GM15510 (cell line): Measurements from ENCODE around the gene ADAT3.

Source experiments
- POLR2A ChIP-seq: IDR thresholded peaks from 3 replicates; pipeline ENCODE4 v1.6.1; 2011; ENCODE audit warnings: borderline replicate concordance; ENCODE audit not compliant: insufficient read length; ENCODE audit errors: extremely low read depth

ADAT3 gene

DNA sequence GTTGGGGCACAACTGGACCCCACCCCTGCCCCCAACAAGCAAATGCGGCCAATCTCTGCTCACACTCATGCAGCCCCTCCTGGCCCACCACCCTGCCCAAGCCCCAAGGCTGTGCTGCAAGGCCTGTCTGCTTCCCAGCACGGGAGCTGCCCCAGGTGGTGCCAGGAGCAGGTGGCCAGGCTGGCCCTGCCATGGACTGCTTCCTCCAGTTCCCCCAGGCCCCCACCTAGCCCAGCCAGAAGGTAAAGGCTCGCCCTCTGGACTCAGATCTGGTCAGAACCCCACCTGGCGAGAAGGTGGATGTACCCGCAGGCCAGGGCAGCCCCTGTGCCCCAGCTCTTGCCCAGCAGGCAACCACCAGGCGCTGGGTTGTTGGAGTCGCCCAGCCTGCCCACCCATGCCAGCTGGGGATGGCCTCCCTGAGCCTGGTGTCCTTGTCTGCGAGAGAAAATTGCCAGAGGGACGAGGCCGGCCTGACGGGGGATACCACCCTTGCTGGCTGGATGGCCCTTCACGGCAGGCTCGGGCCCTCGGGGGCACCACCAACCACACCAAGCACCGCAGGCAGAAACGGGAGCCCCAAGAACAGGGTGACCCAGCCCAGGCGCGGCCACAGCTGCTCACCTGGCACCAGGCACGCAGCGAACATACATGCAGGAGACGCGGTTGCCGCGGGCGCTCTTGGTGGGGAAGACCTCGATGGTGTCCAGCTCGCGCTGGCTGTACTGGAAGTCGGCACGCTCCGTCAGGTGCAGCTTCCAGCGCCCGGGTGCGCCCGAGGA, 24.4 kb upstream of the ADAT3 start:
- no peak for TF ChIP-seq POLR2A

DNA sequence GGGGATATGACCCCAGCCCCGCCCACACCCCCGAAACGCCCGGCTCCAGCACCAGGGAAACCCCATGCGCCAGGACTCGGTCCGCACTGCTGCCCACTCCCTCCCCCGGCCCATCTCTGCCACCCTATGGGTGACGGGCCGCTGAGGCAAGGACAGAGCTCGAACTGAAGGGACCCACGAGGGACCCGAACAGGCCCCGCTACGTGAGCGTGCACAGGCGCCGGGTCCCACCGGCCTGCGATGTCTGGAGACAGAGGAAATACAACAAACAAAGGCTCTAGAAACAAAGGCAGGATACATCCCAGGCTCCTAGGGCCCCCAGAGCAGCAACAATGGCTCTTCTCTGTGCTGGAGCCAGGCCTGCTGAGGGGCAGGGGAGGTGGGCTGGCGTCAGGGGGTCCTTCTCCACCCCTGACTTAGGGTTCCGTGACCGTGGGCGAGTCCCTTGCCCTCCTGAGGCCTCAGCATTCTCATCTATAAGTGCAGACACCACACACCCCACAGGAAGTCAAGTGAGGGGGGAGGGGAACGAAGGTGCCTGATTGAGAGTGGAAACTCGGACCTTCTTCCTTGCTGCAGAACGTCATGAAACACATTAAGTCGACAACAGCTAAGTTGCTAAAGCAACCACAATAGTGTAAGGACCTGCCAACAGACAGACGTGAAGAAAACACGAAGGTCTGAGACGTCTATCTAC, 23.0 kb upstream of the ADAT3 start:
- no peak for TF ChIP-seq POLR2A

DNA sequence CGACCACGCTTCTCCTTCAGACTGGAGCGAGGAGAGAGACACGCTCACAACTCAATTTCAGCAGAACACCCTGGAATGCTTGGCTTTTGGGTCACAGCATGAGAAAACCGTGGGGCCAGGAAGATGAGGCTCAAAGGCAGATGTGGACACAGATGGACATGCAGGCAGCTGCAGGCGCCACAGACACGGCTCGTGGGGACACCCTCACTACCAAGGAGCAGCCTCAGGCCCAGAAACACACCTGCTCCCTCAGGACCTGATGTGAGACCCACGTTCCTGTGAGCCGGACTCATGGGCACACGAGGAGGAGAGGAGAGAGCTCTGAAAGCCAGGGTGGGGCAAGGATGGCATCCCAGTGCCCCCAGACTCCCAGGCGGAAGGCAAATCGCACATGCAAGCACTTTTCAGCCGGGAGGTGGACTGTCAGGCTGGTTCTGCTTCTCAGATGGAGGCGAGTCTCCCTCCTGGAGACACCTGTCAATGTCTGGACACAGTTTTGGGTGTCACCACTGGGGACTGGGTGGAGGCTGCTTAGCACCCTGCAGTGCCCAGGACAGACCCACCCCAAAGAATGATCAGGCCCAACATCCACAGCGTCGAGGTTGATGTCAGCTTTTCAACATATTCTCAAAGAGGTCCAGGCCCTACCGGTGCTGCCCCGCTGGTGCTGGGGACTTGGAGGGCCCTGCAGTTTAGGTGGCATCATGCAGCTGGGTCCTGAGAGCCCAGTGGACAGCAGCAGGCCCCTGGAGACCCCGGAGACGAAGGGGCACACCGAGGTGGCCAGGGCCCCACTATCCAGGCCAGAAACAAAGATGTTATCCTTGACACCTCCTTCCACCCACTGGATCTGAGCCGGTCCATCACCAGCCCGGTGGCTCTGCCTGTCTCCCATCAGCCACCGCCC, 22.2 kb upstream of the ADAT3 start:
- TF ChIP-seq POLR2A = no peak

DNA sequence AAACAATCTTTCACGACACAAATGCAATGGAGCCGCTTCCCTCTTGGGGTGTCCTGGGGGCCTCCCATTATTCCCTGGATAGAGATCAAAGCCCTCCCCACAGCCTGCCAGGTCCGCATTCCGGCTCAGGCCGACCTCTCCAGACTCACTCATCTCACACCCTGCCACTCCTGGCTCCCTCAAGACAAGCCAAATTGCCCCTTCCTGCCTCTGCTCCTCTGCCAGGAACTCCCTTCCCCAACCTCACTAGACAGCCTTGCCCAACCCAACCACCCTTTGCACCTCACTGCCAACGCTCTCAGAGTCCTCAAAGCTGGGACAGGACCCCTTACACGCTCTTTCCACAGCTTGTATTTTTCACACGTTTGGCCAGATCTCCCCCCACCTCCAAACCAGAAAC, 21.4 kb upstream of the ADAT3 start:
- TF ChIP-seq POLR2A = no peak

DNA sequence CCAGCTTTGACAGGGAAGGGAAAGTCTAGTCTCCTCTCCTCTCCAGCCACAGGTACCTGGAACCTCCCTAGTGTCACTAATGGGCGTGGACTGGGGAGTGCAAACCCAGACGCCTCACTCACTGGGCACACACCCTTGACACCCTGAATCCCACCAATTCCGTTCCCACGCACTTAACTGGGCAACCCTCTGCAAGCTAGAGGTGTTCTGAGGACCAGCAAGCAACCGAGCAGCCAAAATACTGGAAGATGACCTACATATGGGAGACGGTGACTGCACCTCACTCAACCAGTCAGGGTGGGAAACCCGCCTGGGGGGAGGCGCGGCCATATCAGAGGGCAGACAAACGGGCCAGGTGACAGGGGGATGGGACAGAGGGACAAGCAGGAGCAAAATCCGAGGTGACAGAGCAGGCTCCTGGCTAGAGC, 20.9 kb upstream of the ADAT3 start:
- no peak for TF ChIP-seq POLR2A

DNA sequence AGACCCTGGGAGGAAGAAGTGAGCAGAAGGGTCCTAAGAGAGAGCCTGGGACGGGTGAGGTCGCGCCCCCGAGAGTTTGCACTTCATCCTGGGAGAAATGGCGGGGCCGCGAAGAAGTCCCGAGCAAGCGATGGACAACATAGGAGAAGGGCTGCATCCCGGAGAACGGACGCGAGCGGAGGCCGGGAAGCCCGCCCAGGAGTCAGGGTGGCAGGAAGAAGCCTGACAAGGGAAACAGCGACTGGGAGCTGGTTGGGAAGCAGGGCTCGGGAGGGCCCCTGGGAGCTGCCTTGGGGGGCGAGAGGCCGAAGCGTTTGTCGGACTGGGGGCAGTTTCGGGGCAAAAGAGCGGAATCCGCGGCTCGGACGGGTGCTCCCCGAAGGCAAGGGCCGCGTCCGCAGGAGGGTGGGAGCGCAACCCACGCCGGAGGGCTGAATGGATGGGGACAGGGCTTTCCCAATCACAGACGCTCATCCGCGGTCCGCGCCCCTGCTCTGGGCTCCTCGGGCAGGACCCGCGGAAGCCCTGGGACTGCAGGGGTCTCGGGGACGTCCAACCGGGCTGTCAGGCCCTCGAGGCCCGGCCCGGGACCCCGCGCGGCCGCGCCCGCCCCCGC, 20.4 kb upstream of the ADAT3 start:
- no peak for TF ChIP-seq POLR2A

DNA sequence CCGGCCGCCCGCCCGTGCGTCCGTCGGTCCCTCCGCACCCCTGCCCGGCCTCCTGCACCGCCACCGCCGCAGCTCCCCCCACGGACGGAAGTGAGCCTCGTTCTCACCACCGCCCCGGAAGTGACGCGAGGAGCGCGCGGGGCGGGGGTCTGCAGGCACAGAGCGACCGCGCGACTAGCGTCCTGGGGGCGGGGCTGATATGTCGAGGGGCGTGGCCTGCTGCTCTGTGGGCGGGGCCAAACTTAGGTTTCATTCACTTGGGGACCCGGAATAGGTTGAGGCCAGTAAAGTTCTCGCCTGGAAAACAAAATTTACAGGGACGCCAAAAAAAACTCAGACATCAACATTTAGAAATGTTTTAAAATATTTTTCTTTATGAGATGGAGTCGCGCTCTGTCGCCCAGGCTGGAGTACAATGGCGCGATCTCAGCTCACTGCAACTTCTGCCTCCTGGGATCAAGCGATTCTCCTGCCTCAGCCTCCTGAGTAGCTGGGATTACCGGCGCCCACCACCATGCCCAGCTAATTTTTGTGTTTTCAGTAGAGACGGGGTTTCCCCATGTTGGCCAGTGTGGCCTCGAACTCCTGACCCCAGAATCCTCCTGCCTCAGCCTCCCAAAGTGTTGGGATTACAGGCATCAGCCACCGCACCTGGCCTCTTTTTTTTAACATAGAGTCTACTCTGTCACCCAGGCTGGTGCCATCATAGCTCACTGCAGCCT, 19.6 kb upstream of the ADAT3 start, which contains the start of gene ABHD17A:
Gene ABHD17A (minus strand): TSS at position 99 of the 722 bp plus-strand sequence. CDS start 3,930 bp downstream, outside the sequence.
- TF ChIP-seq POLR2A = peak; percentile 62

DNA sequence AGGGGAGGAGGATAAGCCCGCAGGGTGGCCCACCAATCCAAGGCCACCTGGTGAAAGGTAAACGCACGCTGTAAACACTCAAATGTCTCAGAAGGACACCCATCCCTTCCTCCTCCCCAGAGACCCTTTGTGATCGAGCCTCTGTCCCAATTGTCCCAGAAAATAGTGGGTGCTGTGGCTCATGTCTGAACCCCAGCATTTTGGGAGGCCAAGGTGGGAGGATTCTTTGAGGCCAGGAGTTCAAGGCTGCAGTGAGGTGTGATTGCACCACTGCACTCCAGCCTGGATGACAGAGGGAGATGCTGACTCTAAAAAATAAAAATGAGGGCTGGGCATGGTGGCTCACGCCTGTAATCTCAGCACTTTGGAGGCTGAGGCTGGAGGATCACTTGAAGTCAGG, 16.8 kb upstream of the ADAT3 start:
- no peak for TF ChIP-seq POLR2A

DNA sequence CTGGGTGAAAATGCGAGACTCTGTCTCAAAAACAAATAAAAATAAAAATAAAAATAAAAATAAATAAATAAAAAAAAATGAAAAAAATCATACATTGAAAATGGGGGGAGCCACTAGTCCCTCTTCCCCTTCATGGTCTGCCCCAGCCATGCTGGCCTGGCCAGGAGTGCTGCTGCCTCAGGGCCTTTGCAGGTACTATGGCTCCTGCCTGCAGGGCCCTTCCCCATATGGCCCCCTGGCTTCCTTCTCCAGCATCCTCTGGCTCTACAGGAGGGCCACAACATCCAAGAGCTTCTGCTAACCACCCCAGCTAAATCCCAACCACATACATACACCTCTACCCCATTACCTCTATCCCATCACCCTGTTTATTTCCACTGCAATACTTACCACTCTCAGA, 15.3 kb upstream of the ADAT3 start:
- no peak for TF ChIP-seq POLR2A

DNA sequence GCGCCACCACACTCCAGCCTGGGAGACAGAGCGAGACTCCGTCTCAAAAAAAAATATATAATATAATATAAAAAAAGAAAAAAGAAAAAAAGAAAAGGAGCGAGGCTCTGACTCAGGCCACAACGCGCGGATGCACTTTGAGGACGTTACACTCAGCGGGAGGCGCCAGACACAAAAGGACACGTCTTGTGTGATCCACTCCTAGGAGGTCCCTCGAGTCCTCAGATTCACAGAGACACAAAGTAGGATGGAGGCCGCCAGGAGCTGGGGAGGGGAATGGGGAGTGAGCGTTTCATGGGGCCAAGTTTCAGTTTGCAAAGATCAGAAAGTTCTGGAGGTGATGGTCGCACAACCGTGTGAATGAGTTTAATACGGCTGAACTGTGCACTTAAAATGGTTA, 11.4 kb upstream of the ADAT3 start:
- TF ChIP-seq POLR2A = no peak

DNA sequence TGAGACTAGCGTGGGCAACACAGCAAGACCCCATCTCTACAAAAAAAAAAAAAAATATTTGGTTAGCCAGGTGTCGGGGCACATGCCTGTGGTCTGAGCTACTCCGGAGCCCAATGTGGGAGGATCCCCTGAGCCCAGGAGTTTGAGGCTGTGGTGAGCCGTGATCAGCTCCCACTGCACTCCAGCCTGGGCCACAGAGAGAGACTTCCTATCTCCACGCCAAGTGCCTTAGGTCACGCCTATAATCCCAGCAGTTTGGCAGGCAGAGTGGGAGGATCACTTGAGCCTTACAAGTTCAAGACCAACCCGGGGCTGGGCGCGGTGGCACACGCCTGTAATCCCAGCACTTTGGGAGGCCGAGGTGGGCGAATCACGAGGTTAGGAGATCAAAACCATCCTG, 8.7 kb upstream of the ADAT3 start:
- no peak for TF ChIP-seq POLR2A

DNA sequence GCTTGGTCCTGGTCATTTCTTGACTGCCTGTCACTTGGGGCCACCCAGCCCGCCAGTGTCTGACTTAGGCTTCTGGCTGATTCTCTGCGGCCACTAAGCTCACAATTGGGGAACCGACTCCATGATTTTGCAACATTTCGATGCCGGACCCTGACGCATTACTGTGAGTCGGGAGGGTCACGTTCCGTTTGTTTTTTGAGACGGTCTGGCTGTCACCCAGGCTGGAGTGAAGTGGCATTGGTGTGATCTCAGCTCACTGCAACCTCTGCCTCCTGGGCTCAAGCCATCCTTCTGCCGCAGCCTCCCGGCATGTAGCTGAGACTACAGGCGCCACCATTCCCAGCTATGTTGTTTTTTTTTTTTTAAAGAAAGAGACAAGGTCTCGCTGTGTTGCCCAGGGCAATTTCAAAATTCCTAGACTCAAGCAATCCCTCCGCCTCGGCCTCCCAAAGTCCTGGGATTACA, 3.2 kb upstream of the ADAT3 start:
- no peak for TF ChIP-seq POLR2A

DNA sequence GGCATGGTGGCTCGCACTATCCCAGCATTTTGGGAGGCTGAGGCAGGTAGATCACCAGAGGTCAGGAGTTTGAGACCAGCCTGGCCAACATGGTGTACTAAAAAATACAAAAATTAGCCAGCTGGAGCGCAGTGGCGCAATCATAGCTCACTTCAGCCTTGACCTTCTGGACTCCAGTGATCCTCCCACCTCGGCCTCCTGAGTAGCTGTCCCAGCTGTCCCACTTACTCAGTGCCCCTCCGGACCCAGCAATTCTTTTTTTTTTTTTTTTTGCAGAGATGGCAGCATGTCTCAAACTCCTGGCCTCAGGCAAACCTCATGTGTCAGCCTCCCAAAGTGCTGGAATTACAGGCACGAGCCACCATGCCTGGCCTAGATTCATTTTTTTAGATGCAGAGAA, 2.3 kb upstream of the ADAT3 start:
- TF ChIP-seq POLR2A = no peak

DNA sequence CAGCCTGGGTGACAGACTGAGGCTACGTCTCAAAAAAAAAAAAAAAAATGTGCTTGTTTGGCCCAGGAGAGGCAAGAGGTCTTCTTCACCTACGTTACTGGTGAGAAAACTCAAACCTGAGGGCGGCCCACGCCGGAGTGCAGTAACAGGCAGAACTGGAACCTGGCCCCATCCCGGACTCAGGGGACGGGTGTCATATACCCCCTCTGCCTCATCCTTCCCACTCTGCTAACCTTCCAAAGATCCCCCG, 414 bp upstream of the ADAT3 start:
- TF ChIP-seq POLR2A = no peak
